HG02852 (cell line): Measurements from ENCODE around the gene FYN.
"Not testable (repeated sequence)": the region's sequence is repeated elsewhere in the genome, so short reads cannot be mapped to it uniquely, and the experiment has no call there.

Source experiments
- ATAC-seq: cut with Tn5 transposase; IDR thresholded peaks from one replicate; pipeline ENCODE4 v1.9.1; 2021; ENCODE audit warnings: mild to moderate bottlenecking, moderate library complexity; ENCODE audit not compliant: unreplicated experiment

Gene FYN

DNA sequence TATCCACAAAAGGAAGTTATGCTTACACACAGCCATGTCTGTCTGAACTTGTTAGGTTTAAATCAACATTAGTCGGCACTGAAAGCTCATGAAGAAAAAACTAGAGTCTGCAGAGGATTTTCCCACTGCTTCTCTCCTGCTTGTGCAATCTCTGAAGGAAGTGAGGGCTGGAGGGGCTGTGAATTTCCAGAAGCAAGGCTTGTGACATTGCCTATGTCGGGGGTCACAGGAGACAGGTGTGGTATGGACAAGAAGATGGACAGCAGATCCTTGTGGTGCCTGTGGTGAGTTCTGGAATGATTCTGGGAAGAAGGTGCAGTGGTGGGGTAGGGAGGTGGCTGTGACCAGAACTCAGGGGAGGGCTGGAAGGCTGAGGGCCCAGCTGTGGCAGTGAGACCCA is 183.3 kb downstream of the FYN start:
- no peak for ATAC-seq

DNA sequence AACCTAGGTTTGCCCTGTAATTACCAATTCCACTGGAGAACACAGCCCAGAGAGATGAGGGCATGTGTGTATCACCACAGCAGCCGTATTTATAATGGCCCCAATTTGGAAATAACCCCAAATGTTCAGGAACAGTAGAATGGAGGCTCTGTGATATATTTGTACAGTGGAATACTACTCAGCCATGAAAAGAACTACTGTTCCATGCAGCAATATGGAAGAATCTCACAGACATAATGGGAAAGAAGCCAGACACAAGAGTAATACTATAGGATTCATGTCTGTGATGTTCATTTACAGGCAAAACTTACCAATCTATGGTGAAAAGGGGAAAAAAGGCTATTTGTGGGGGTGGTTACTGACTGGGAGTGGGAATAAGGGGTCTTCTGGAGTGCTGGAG is 183.8 kb downstream of the FYN start:
- ATAC-seq = no peak

DNA sequence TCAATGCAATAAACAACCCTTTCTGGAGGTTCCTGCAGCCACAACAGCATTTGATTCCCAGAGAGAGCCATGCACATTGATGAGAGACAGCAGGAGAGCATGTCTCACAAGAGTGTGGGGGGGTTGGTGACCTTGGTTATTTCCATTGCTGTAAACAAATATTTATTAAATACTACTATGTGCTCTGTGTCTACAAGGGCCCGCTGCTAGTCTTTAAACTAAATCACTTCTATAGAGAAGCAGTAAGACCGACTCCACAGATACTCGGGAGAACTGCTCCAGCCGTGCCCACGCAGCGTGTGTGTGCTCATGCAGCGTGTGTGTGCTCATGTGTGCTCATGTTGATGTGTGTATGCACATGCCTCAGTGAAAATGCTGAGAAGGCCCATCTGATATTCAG is 184.9 kb downstream of the FYN start:
- no peak for ATAC-seq

DNA sequence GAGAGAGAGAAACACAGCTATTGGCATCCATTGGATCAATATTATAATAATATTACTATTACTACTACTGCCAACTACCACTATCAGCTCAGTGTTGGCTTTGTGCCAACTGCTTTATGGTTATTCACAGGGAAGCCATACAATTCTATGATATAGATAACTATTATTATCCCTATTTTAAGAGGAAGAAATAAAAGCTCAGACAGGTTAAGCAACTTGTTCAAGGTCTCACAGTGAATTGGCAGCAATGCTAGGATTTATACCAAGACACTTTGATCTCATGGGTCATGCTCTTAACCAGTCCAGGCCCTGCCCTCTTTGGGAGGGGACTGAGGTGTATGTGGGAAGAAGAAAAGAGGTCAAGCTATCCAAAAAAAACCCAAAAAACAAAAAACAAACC is 185.6 kb downstream of the FYN start:
- no peak for ATAC-seq

DNA sequence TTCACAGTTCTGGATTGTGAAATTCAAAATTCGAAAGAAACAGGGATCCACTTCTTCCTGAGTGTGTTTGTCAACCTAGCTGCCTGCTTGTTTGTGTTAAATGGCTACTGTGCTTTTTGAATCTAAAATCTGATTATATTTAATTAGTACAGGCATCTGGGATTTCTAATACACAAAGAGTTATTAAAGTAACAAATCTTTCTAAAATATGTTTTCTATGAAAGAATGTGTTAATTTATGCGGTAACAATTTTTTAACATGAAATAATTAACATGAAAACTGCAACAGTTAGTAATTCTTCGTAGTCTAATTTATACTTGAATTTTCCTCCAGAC is 186.4 kb downstream of the FYN start:
- no peak for ATAC-seq

DNA sequence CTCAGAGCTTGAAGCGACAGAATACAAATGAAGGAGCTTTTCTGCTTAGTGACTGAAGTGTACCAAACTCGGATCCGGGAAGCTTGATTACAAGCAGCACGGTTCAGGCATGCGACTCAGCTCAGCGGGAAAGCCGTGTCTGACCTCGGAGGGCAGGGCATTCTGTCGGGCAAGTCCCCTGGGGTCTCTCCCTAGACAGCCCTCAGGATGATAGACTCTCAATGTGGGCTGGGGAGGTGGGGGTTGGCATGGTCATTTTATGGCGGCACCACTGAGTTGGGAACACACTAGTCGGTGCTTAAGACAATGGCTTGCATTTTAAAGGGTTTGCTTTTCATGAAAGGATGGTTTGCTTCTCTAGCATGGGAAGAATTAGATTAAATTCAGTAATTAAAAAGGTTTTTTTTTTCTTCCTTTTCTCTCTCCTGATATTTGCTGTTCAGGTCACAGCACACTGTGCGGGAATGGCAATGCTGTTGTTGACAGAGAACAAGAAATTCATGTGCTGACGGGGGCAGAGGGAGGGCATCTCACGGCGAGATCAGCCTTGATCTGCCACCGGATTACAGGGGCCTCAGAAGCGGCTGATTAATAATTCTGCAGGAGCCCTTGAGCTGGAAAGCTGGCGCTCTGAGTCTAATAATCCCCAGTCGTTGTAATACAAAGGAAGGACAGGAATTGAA is 186.9 kb downstream of the FYN start:
- ATAC-seq = no peak

DNA sequence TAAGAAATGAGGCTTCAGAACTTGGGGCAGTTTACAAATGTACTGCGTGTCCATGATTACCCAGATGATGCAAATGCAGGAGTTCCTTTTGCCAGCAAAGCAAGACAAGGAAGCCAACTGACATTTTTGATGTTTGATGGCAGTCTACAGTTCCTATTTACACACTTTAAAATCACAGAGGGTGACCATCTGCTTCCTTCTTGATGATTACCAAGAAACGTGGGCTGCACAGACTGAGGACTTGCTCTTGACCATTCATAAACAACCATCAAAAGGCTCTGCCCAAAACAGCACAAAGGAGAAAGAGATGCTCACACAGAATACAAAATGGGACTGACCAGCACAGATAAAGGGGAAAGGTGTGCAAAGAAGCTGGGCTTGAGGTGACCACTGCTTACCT is 187.7 kb downstream of the FYN start:
- ATAC-seq = no peak

DNA sequence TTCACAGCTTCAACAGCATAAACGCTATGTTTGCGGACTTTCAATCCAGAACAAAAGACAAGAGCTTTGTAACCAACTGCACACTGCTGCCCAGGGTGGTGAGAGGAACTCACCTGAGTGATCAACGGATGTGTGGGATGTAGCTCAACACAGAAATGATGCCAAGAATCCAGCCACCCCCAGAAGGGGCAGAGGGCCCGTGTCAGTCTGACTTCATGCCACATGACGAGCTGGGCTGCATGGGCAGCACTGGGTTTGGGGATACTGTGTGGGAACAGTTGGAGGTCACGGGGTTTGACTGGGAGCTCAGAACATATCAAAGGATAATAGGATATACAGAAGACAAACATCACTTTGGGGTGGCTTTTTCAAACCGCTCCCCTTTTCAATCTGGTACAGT is 188.2 kb downstream of the FYN start:
- ATAC-seq = no peak

DNA sequence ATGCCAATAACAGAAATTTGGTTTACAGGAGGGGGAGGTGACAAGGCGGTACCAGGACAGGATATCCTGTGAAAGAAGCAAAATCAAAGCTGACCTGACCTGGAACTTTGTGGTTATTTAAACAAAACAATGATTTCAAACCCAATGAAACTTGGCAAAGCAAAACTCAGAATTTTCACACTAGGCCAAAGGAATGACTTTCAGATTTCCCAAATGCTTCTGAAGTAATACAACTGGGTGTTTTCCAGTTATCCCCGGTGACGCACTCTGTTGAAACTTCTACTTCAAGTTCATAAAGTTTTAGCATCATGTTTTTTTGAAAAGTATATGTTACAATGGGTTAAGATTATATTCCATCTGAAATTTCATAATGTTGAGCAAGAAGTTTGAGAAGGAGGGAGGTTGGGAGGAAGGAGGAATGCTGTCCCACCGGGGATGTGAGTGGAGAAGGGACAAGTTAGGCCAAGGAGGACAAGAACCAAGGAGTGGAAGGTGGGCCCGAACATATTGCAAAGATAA is 189.4 kb downstream of the FYN start:
- ATAC-seq = no peak

DNA sequence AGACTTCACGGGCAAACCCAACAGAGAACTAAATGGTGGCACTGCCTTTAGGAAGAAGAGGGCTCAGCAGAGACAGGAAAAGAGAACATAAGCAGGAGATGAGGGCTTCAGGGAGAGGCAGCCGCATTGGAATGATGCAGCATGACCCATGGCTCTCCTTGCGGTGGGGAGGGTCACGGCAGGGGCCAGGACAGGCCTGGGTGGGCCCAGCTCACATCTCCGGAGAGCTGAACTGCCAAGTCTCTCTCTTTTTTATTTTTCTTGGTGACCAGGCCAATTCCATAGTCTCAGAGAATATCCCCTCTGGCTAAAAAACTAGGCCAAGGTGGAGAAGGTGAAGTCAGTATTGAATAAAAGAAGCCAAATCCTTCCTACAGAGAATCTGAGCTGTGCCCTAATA is 190.1 kb downstream of the FYN start:
- no peak for ATAC-seq

DNA sequence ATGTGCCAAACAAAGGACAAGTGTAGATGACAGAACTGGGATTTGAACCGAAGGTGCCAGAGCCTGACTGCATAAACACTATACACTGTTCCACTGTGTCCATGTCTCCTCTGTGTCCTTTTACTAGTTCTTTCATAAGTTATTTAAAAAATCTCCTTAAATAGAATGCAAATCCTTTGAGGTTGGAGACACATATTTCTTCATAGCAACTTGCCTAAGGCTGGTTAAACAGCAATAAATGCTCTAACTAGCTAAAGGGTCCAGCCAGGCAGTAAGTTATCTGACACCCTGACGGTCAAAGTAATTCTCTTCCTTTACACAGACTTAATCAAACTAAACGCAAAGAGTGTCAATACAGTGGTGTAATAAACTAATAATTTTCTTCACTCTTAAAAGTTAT is 191.4 kb downstream of the FYN start:
- no peak for ATAC-seq

DNA sequence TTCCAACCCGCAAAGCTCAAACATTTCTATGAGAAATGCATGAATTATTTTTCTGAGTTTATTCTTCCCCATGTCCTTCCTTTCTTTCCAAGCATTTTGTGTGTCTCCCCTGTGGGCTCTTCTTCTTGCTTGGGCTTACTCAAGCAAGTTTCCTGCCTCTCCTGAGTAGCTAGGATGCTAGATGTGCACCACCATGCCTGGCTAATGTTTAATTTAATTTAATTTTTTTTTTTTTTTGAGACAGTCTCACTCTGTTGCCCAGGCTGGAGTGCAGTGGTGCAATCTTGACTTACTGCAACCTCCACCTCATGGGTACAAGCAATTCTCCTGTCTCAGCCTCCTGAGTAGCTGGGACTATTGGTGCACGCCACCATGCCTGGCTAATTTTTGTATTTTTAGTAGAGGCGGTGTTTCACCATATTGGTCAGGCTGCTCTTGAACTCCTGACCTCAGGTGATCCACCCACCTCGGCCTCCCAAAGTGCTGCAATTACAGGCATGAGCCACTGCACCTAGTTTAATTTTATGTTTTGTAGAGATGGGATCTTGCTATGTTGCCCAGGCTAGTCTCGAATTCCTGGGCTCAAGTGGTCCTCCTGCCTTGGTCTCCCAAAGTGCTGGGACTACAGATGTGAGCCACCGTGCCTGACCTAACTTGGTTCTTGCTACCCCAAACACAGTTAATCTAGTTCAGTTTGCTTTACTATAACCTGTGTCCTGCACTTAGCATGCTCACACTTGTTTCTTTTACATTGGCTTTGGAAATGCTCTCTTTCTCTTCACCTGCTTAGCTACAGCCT is 192.2 kb downstream of the FYN start:
- not testable (repeated sequence) for ATAC-seq

DNA sequence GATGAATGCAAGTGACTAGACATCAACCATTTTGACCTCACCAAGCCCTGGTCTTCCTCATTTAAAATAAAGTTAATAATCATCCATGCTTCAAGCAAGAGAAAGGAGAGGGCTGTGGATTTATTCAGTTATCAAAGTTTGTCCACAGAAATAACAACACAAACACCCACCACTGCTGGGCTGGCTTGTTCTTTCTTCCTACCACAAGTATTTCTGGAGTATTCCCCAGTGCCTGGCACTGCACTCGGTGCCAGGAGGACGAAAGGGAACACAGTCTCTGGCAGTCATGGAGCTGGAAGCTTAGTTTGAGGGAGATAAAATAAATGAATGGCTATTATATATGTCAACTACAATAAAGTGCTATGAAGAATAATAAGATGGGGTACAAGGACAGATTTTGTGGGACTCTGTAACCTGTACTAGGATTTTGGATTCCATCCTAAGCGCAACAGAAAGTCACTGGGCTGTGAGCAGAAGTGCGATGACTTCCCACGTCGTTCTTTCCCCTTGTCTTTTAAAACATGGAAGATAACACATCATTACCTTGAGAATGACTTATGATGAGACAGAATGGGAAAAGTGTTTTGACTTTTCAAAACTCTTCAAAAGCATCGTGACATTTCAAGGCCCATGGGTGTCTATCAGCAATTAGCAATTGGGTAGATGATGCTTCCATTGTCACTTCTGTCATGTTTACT is 193.1 kb downstream of the FYN start:
- ATAC-seq = no peak

DNA sequence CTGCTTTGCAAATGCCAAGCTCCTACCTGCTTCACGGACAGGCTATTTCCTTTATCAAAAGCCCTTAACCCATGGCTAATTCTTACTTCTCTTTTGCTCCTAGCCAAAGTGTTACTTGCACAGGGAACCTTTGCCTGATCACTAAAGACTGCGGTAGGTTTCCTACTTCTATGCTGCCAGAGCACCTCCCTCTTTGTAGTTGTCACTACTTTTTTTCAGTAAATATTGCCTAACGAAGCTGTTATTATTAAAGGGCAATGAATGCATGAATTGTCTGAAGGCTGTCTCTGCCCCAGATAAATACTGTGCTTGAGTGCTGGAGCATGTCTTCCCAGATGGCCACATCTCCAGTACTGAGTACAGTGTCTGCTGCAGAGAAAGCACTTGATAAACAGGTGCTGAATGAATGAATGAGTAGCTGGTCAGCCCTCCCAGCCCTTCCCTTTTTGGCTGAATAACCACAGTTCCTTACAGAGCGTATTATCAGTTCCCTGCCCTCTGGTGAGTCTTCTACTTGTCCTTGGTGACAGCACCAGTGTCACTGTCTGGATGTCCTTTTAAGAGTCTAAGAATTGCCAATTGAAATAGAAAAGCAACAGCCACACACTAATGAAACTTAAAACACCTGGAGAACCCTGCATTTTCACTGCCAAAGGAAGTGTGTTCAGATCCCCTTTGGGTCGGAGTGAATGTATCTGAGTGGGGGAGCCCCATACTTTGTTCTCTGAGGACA is 194.0 kb downstream of the FYN start:
- ATAC-seq = no peak

DNA sequence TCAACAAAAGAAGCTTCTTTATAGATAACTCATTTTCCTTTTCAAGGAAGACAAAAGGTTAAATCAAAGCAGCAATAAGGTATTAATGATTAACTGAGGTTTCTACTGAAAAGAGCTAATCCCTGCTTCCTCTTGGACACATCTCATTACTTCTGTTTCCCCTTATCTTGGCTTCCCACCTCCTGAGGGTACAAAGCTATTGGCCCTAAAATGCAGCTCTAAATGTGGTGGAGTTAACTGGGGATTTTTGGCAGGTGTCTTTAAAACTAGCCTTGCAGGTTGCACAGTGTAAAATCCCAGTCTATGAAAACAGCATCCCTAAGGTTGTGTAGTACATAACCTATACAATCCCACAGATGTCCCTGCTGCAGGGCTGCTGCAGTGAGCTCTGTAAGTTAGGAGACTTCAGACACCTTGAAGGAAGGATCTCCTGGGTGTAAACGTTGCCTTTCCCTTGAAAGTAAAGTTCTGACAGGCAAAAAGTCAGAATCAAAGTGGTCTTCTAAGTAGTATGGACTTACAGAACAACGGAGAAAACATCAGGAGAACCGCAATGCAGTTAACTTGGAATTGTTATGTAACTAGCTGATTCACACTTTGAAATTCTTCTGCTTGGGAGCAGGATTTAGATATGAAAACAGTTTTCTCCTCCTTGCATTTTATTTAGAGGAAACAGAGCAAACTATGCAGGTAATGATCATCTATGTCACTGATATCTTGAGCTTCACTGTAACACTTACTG is 195.8 kb downstream of the FYN start:
- no peak for ATAC-seq

DNA sequence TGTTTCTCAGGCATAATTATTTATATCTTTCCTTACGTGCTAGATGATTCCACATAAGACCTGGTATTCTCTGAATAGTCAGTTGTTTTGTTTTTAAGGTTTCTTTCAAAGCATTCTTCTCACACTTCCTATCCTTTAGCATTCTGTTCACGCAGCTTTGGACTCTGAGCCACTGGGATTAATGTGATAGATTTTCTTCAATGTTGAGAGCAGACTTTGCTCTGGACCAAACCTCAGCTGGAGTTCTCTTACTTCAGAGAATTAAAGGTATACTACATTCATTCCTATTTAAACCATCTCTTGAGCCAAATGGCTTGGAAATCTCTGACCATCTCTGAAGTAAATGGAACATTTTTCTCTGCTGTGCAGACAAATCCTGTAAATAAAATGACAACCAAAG is 196.9 kb downstream of the FYN start:
- ATAC-seq = no peak

DNA sequence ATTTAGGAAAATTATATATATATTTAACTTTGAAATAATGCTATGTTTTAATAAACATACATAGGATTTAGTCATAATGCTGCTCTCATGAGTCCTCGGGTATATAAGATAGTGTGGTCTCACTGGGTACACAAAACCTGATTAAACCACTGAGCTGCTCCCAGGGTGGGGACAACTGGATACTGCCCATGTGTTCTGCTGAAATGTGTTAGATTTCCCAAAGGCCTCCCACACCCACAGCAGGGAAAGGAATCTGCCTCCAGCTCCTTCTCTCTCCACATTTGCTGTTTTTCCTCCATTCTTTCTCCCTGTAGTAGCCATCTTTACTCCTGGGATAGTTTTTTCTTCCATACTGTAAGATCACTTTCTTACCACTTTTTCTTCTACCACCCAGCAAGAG is 198.4 kb downstream of the FYN start:
- ATAC-seq = no peak

DNA sequence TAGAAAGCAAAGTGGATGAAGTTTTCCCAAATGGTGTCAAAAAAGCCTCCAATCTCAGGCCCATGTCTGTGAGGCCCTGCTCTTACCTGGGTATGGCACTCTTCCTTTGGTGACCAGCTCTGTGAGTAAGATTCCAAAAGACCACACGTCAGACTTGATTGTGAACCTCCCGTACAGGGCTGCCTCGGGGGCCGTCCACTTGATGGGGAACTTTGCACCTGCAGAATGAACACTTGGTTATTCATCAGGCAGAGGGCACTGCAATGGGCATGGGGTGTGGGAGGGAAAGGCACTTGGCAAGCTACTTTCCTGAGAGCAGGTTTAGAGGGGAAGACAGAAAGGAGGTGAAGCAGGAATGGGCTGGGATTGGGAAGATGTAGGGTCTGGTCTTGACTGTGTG is 198.8 kb downstream of the FYN start:
- ATAC-seq = no peak

DNA sequence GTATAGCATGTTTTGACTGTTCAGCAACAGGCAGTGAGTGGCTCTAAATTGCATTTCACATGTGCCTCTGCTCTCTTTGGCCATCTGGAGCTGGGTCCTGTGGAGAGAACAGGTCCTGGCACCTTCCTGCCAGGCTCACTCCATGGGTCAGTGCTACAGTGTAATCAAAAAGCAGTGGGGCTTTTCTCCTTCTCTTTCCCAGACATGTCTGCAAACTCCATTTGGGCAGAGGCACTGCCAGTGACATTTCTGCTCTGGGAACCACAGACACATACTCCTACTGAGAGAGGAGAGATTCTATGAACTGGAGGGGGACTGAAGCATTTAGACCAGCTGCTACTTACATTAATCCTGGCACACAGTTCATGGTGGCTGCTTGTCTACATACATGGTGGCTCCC is 199.3 kb downstream of the FYN start:
- no peak for ATAC-seq

DNA sequence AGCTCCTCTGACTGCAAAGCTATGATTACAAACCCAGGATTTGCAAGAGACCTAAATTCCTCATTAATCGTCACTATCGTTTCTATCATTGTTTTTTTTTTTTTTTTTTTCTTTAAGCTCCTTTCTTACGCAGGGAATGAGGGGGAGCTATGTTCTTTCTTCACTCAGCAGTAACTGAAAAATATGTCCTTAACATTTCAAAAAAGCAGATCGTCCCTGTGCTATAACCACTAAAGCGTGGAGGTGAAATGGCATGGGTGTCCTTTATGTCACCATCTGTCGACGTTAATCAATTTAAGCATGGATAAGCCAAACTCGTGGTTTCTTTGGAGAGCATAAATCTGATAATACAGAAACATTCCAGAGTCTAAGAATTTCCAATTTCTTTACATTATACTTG is 199.7 kb downstream of the FYN start:
- no peak for ATAC-seq
